Thoracic aorta (tissue), 2 donors: ENCODE measurements around the gene TP63. TPM values are rescaled to one million over a fixed set of nuclear protein-coding genes. Genes with fewer than 3 reads are reported as not detected.

Experiments
- ATAC-seq: fragments of 150-250 bp; one replicate; pipeline ENCODE4 v1.8.0; 2017; ENCODE audit warnings: low read depth; ENCODE audit not compliant: insufficient number of reproducible peaks, low FRiP score
- DNase-seq: peaks from one replicate; pipeline ENCODE4 v3.0.0-alpha.2; 2020; ENCODE audit warnings: low spot score
- H3K27ac ChIP-seq, 2 donors: fragments of 200-600 bp; sonication (generic); 1 replicate in 1 of 2; 2 replicates in 1 of 2; pipeline ENCODE4 v1.5.1; 2016; ENCODE audit warnings: mild to moderate bottlenecking in 2 of 2, moderate library complexity in 2 of 2
- H3K27me3 ChIP-seq: fragments of 200-600 bp; sonication (generic); replicated peaks from 2 replicates; pipeline ENCODE4 v1.6.0; 2016; ENCODE audit warnings: mild to moderate bottlenecking; ENCODE audit not compliant: insufficient read depth
- H3K36me3 ChIP-seq: fragments of 200-600 bp; sonication (generic); one replicate; pipeline ENCODE4 v1.5.1; 2016
- H3K4me1 ChIP-seq, 2 donors: fragments of 200-600 bp; sonication (generic); 1 replicate in 1 of 2; 2 replicates in 1 of 2; pipeline versions ENCODE4 v1.5.1 to v1.6.0; 2016; ENCODE audit warnings: low read depth in 2 of 2, mild to moderate bottlenecking in 1 of 2; ENCODE audit not compliant: control insufficient read depth in 1 of 2
- H3K4me3 ChIP-seq: fragments of 200-600 bp; sonication (generic); 2 replicates; pipeline ENCODE4 v1.5.1; 2016; ENCODE audit warnings: mild to moderate bottlenecking
- H3K9me3 ChIP-seq: fragments of 200-600 bp; sonication (generic); 2 replicates; pipeline ENCODE4 v1.5.1; 2016
- total RNA-seq, 2 donors: library from RNA; depleted of rRNA; stranded (reverse); fragments of >200 nt; gene quantifications; one replicate each; pipeline versions ENCODE4 v1.1.0 to v1.2.3, GENCODE V29; 2016
- TF ChIP-seq, protein P1 (sequence below): fragments of 200-600 bp; sonication (generic); IDR thresholded peaks from one replicate; pipeline ENCODE4 v1.5.1; 2019; ENCODE audit warnings: antibody characterized with exemption

TP63 gene
- total RNA-seq, 2 donors from 2014 or later: 0.14 to 0.42 TPM

- Histone ChIP-seq H3K9me3 (no peaks in the 10 kb centered on the region), H3K36me3 (no peaks in the 10 kb centered on the region), H3K4me1 (no peaks in the 10 kb centered on the region), H3K27me3 (no peaks in the 10 kb centered on the region), H3K27ac (no peak overlapping the region), H3K4me3 (no peak overlapping the region)
- DNase-seq: no peak
- TF ChIP-seq, protein P1, sequence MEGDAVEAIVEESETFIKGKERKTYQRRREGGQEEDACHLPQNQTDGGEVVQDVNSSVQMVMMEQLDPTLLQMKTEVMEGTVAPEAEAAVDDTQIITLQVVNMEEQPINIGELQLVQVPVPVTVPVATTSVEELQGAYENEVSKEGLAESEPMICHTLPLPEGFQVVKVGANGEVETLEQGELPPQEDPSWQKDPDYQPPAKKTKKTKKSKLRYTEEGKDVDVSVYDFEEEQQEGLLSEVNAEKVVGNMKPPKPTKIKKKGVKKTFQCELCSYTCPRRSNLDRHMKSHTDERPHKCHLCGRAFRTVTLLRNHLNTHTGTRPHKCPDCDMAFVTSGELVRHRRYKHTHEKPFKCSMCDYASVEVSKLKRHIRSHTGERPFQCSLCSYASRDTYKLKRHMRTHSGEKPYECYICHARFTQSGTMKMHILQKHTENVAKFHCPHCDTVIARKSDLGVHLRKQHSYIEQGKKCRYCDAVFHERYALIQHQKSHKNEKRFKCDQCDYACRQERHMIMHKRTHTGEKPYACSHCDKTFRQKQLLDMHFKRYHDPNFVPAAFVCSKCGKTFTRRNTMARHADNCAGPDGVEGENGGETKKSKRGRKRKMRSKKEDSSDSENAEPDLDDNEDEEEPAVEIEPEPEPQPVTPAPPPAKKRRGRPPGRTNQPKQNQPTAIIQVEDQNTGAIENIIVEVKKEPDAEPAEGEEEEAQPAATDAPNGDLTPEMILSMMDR: no peak
- ATAC-seq: no peak
These were observed 205.6 kb downstream of the TP63 start for GRCh38 chr3:189836795-189837194.

DNA sequence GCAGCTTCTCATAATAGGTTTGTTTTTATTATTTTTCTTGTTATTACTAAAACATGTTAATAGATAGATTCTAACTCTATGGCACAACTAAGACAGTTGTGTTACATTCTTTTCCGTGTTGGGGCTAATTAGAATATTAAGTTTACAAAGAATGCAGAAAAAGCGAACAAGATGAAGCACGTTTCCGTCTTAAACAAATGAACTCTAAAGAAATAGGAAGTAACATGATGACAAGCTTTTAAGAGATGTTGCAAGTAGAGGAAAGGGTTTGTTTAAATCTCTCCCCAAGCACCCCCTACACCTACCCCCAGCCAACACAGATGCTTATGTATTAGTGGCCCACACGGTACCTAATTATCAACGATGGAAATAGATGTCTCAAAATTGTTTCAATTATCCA is 207.1 kb downstream of the TP63 start:
- no peaks in the 10 kb centered on the region for H3K4me1 ChIP-seq

DNA sequence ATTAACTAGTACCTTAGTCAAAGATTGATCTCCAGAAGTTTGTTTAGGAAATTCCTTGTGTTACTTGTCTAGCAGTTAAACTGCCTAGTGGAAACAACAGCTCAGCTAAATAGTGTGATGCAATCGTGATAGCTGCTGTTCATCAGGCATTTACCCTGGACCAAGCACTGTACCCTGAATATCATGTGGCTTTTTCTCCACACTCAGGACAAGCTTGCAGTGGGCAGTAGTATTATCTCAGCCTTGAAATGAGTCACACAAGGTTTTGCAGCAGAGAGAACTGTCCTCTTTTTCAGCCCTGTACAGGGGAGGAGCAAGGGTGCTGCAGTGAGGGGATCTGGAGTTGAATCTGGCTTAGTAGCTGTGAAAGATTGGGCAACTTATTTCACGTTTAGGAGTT is 208.4 kb downstream of the TP63 start:
- TF ChIP-seq, protein P1: no peak
- H3K9me3 ChIP-seq: no peaks in the 10 kb centered on the region
- DNase-seq (no peak), ATAC-seq (no peak)
- no peak overlapping the region for H3K4me3 ChIP-seq
- H3K4me1 ChIP-seq: no peaks in the 10 kb centered on the region
- H3K27me3 ChIP-seq: no peaks in the 10 kb centered on the region
- H3K27ac ChIP-seq: no peak overlapping the region
- H3K36me3 ChIP-seq: no peaks in the 10 kb centered on the region

More for the DNA sequence above, 207.1 kb downstream of the TP63 start:
- H3K27ac ChIP-seq: no peak overlapping the region
- H3K4me3 ChIP-seq: no peak overlapping the region
- H3K9me3 ChIP-seq: no peaks in the 10 kb centered on the region
- DNase-seq (no peak), ATAC-seq (no peak)
- TF ChIP-seq, protein P1: no peak
- no peaks in the 10 kb centered on the region for H3K27me3 ChIP-seq
- H3K36me3 ChIP-seq: no peaks in the 10 kb centered on the region

GRCh38 chr3:189841473-189842205 is 210.4 kb downstream of the TP63 start:
- DNase-seq: no peak
- Histone ChIP-seq H3K9me3 (no peaks in the 10 kb centered on the region), H3K27ac (no peak overlapping the region), H3K4me3 (no peak overlapping the region), H3K27me3 (no peaks in the 10 kb centered on the region), H3K4me1 (no peaks in the 10 kb centered on the region), H3K36me3 (no peaks in the 10 kb centered on the region)
- ATAC-seq: no peak
- TF ChIP-seq, protein P1: no peak

DNA sequence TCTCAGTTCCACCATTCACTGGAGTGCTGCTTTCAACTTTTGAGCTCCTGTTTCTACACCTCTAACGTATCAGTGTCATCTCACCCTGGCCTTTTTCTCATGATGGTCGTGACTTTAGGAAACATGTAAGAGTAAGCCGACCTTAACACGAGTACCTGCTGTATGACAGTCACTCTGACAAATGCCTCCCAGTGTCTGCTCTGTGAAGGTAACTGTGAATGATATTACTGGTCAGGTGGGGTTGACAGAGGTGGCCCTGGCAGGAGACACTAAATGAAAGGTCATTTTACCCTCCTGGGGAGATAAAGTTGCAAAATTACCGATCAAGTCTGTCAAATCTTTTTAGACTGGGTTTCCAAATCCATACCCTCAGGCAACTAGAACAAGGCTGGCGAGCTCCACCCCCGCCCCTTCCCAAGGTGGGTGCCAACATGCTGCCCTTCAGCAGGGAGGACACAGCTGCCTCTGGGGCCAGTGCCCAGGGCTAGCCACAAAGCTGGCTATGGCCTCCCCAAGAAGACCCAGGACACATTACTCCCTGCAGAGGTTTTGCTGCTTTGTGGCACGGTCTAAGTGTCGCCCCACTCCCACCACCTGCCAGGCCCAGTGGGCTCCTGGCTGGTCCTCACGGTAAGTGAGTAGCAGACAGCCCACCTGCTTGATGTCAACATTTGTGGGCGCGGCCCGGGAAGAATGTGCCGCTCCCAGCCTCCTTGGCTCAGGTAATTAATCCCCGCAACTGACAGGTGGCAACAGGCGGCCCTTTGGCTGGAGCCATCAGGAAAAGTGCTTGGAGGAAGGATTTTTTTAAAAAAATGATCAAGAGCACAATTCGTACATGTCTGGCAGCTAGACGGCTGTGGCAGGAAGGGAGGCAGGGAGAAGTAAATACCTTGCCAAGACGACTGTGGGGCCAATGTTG is 211.8 kb downstream of the TP63 start:
- Histone ChIP-seq H3K4me3 (no peak overlapping the region), H3K27me3 (no peaks in the 10 kb centered on the region), H3K27ac (no peak overlapping the region), H3K9me3 (no peaks in the 10 kb centered on the region), H3K4me1 (no peaks in the 10 kb centered on the region), H3K36me3 (no peaks in the 10 kb centered on the region)
- DNase-seq: no peak
- TF ChIP-seq, protein P1: no peak
- no peak for ATAC-seq
